HG03457 (cell line): ENCODE measurements around the gene LOXL3.
"Not testable (repeated sequence)": the region's sequence is repeated elsewhere in the genome, so short reads cannot be mapped to it uniquely, and the experiment has no call there.

ENCODE experiments used
- ATAC-seq: cut with Tn5 transposase; IDR thresholded peaks from one replicate; pipeline ENCODE4 v1.9.1; 2021; ENCODE audit warnings: moderate number of reproducible peaks; ENCODE audit not compliant: unreplicated experiment

The LOXL3 gene

DNA sequence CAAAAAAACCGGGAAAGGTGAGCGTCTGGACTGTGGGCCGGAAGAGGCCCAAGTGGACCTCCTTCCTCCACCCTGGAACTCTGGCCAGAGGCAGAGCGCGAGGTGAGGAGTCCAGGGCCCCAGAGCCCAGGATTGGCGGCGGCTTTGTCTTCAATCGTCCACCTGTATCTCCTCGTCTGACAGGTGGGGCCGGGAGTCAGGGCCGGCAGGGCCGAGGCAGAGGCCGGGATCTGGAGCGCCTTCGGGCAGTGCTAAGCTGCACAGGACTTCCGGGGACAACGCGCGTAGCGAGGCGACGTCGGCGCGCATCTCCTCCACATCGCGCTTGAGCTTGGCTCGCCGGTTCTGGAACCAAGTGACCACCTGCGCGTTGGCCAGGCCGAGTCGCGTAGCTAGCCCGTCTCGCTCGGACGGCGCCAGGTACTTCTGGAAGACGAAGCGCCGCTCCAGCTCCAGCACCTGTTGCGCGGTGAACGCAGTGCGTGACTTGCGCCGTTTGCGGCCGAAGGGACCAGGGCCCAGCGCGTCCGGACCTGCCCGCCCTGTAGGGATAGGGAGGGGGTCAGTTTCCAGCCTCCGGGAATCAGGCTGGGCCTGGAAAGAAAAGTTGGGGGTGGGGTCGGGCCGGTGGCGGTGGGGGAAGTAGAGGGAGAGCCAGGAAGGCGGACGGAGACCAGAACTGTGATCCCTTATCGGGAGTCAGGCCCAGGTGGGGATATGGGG is 55.8 kb downstream of the LOXL3 start:
- no peak for ATAC-seq

DNA sequence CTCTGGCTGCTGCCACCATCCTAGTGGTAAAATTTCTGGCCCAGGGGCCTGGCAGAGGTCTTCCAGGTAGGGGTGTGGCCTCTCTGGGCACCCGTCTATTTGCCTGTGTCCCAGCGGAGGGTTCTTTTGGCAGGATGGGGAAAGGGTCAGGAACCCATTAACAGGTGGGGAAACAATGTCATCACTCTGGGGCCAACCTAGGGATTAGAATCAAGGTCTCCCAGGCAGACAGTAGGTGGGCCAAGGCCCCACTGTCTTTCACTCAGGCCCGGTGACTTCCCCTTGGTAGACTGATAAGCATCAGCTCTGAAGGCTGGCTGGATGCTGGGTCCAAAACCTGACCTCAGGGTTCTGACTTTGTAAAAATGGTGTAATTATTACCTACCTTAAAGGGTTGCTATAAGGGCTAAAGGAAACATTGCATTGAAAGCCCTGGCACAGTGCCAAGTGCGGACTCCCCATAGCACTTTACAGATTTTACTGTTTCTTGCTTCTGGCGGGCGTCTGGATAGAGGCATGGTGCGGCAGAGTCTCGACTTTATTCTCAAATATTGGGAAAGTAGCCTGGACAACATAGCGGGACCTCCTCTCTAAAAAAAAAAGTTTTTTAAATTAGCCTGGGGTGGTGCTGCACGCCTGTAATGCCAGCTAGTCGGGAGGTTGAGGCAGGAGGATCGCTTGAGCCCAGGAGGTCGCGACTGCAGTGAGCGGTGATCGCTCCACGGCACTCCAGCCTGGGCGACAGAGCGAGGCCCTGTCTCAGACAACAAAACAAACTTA is 56.6 kb downstream of the LOXL3 start:
- no peak for ATAC-seq

DNA sequence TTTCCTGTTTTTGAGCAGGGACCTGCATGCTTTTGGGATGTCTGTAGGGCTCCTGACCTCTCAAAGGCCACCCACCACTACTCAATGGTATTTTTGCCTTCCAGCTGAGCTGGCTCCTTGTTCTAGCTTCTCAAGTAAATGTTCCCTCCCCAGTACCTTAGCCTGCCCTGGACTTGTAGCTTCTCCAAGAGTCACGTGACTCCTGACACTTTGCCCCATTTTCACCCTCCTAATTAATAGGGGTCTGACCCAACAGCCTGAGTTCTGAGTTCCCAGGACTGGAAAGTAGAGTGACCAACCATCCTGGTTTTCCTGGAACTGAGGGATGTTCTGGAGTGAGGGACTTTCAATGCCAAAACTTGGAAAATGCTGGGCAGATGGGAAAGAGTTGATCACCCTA is 58.3 kb downstream of the LOXL3 start:
- ATAC-seq: no peak

GRCh38 chr2:74493546-74493945 is 60.2 kb downstream of the LOXL3 start:
- ATAC-seq: no peak

- no peak for ATAC-seq
These were observed 61.8 kb downstream of the LOXL3 start for GRCh38 chr2:74491648-74492544.

DNA sequence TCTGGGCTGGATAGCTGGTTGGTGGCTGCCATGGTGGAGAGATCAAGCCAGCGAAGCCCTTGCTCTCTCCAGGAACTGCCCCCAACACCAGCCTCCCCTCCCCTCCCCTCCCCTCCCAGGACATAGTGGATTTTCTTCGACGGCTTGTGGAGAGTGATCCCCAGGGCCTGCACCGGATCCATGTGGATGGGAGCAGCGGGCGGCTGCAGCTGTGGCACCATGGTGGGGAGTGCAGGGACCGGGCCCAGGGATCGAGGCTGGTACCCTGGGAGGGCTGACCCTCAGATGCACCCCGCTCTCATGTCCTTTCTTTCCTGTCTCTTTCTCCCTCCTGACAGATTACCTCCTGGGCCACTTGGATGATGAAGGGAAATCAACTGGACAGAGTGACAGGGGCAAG is 63.8 kb downstream of the LOXL3 start:
- no peak for ATAC-seq

GRCh38 chr2:74488643-74489481 is 64.9 kb downstream of the LOXL3 start:
- ATAC-seq: no peak

DNA sequence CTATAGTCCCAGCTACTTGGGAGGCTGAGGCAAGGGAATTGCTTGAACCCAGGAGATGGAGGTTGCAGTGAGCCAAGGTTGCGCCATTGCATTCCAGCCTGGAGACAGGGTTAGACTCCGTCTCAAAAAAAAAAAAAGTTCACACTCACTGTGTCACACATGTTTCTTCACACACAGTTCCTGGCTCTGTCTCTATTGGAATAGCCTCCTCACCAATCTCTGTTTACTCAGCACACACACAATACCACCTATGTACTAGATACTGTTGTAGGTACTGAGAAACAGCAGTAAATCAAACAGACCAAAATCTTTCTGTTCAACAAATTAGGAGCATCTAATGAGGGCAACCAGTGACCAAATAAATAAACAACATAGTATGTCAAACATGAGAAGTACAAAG is 67.6 kb downstream of the LOXL3 start:
- ATAC-seq: no peak

- not testable (repeated sequence) for ATAC-seq
These were observed 70.0 kb downstream of the LOXL3 start for GRCh38 chr2:74483675-74484164.

GRCh38 chr2:74482801-74483674 is 70.7 kb downstream of the LOXL3 start, which contains the start of the genes CCDC142 and TTC31:
TSS of gene CCDC142 (minus strand) at chr2:74482998. CDS start at chr2:74482837, 161 bp downstream.
TSS of gene TTC31 (plus strand) at chr2:74483081. CDS start at chr2:74483096, 15 bp downstream.
- peak; percentile 61 for ATAC-seq
